Medulla oblongata (tissue), 1 donor: ENCODE data around the gene OR10J4.
"Not testable (repeated sequence)": the region's sequence is repeated elsewhere in the genome, so short reads cannot be mapped to it uniquely, and the experiment has no call there.

Experiments used
- DNase-seq: peaks from one replicate; pipeline ENCODE4 v3.0.0-alpha.2; 2015; ENCODE audit errors: extremely low spot score

OR10J4 gene

DNA sequence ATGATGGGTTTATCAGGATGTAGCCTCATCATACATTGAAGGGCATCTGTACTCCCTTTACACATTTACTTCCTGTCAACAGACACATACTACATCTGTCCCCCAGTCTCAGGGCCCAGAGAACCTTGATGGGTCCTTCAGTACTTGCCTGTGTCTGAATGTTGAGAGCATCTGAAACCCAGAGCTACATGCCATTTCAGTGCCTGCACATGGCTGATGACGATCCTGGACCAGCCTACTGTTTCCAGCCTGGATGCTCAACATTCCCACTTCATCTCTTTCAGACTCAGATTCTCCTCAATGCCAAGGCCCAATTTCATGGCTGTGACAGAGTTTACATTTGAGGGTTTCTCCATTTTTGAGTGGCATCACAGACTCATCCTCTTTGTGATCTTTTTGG is at the start of gene OR10J4:
OR10J4 (plus strand) TSS at position 301 of the 400 bp plus-strand sequence.
- DNase-seq, result no peak

DNA sequence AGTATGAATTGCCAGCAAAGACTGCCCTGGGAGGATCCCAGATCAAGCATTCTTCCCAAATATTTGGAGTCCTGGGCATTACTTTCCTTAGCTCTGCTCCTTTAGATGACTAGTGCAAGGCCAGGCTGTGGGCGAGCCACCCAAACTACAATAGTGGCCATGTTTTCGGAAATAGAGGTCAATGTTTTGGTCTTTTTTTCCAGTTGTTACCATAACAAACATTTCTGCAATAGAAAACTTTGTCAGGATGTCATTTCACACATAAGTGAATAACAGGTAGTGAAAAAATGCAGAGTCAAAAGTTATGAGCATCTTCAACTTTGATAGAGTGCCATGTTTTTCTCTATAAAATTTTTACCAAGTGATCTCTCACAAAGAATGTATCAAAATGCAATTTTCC is 25.2 kb upstream of the OR10J4 start:
- DNase-seq, result no peak

DNA sequence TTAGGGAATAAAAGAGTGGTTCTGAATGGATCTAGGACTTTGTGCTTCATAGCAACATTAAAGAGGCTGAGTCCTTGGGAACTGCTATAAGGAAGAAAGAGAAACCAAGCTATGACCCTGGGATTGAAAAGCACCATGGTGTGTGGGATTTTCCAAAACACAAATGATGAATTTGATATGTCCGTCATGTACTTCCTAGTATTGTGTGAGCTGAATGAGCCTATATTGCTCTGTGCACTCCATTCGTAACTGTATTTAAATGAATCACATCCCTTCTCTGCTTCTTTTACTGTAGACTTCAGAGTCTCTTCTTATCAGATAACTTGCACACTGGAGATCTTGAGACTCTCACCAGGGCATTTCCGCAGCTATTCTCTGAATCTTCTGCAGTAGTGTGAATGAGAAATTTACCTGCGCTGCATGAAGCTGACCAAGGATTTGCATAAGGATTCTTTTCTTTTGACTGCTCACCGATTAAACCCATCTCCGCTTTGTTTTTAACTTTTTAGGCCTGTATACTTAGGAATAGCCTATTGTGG is 23.1 kb upstream of the OR10J4 start:
- no peak for DNase-seq

DNA sequence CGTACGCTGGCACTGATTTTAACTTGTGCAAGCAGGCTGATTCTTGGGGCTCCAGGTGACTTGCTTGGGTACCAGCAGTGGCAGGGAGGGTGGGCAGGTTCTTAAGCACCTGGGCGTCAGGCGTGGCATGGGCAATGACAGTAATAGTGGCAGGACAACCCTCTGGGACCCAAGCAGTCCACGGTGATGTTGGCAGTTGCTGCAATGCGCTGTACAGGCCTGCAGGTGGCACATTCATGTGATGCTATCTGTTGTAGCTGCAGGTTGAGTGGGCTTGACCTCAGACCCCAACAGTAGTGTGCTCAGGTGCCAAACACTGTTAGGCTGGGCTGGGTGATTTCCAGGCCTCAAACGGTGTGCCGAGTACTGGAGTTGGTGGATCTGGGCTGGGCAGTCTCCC is 10.2 kb upstream of the OR10J4 start:
- no peak for DNase-seq

DNA sequence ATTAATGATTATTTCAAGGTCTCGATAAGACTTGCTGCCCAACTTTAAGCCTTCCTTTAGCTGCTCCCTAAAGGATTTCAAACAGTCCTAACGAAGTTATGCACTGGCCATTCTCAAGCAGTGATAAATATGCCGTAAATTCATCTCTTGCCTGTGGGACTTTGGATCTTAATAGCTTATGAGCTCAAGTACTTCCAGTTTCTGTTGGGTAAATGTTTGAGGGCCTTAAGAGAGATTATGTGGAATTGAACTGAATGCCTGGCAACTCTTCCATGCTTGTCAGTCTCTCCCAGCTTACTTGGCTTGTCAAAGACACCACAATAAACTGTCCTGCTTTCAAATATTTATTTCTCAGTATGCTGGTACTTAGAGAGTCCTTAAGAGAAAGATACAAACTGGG is 3.5 kb upstream of the OR10J4 start:
- DNase-seq, result no peak

DNA sequence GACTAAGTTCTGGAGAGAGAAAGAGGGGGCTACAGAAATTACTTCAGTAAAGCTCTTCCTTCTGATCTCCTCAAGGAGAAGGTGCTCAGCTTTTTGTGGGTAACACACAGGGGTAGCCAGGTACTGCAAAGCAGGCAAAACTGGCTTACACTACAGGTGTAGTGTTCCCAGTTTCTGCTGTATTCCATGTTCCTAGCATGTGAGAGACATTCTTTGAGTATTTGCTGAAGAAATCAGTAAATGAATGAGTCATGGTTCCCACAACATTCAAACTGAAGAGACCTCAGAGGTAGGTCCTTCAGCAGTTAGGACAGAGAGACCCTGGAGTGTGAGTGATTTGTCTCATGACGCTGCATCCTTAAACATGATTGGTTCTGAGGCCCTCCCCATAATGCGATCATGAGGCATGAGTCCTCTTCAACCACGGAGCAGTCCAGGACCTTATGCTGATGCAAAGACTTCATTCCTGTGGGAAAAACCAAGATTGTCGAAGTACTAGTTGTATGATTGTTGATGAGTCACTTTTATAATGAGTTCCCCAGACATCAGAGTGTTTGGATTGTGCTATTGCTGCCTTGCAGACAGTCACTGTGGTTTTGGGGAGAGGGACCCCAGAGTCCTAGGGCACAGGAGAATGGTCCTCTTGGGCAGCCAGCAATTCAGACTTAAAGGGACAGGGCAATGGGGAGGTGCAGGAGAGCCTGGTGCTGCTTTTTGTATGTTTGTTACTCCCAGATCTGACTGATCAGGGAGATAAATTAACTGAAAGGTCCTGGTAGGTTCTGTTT is 2.7 kb upstream of the OR10J4 start:
- DNase-seq, result no peak

DNA sequence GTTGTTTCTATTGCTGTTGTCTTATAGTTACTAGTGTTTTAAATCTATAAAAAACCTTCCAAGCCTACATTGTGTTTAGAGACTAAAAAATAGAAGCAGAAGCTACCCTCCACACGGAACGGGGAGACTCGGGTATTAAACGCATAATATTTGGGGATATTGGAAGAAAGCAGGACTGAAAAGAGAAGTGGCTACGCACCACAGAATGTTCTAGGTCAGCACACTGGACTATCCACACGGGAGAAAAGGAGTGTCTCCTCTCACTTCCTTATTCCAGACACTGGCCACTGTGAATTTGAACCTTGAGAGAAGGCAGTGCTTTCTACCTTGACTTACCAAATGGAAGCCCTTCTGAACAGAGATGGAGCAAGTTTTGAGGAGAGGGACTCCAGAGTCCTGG is 1.0 kb upstream of the OR10J4 start:
- peak; percentile 65 for DNase-seq

DNA sequence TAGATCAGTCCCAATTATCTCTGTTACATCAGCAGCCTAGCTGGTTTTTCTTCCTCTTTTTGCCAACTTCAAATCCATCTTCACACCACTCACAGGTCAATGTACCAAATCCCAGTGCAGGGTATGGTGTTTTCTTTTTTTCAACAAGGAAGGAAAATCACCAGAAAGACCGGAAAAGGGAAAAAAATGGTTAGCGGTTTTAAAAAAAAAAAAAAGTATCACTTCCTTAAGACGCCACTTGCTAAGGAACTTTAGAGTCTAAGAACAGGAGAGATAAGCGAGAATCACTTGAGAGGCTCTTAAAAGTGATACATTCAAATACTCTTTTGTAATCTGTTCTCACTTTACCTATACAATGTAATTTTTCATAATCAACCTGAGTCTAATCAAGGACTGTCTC is 4.5 kb downstream of the OR10J4 start:
- DNase-seq, result peak; percentile 57

DNA sequence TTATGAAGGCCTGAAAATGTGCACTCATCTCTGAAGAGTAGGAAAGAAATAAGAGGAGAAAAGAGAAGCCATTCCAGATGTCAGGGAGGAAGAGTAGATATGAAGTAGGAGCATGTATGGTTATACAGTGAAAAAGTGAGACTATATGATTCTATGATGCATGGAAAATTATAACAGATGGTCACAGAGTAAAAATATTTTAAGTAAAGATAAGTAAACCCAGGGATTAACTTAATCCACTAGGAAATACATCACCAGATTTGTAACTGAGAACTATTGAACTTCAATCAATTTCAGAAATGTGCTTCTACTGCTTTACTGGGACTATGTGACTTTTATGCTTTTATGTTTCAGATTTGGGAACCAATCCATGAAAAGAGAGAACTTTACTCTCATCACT is 7.4 kb downstream of the OR10J4 start, which contains the start of gene OR10J1:
OR10J1 (plus strand) TSS at position 301 of the 400 bp plus-strand sequence; CDS start at position 371, 70 bp downstream.
- no peak for DNase-seq

DNA sequence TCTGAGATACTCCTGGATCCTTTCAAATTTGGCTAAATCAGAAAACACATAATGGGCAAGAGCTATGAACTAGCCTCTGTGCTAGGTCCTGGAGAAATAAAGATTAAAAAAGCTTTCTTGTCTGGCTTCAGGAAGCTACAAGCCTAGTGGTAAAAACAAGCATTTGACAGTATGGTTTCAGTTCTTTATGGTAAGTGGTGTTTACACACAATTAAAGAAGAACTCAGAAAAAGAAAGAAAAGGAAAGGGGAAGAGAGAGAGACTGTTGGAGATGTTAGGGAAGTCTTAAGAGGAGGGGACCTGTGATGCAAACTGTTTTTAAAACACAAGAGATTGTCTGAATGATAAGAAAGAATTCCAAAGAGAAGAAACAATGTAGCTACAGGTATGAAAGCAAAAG is 9.4 kb downstream of the OR10J4 start:
- peak; percentile 54 for DNase-seq

DNA sequence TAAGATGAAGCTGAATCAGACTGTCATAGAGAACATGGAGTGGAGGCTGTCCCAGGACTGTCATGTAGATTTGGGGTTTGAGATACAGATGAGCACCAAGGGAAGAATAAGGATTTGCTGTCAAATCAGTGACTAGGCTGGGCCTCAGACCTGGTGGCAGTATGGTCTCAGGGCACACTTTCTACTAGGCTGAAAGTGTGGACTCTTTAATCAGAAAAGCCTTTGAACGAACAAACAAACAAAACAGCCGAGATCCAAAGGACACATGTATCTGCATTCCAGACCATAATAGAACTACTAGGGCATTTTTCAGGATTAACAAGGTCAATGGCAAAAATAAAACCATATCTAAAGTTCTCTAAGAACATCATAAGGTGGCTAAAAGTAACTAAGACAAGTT is 10.4 kb downstream of the OR10J4 start:
- no peak for DNase-seq

DNA sequence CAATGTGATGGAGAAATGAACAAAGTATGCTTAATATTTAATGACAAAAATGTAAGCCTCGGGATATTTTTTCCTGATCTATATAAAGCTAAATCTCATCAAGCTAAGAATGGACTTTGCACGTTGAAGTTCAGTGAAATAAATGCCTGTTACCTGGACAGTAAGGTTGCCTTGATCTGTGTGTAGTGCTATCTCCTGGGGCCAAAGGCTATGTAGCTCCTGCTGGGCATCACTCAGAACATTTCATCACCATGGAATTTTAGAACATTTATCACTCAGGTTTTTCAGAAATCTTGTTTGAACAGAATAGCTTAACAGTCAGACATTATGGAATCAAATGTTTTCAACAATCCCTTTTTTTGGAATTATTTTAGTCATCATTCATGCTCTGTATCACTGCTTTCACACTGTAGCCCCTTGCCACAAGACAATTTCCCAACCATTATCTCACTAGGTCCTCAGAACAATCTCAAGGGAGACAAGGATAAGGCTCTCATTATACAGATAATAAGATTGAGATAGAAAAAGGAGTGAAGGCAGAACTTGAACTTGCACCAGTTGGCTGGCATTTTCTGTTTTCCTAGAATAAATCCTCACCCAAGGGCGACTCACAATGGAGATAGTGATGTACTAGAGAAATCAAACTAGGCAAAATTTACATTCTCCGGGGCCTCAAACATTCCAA is 11.2 kb downstream of the OR10J4 start:
- DNase-seq, result no peak

DNA sequence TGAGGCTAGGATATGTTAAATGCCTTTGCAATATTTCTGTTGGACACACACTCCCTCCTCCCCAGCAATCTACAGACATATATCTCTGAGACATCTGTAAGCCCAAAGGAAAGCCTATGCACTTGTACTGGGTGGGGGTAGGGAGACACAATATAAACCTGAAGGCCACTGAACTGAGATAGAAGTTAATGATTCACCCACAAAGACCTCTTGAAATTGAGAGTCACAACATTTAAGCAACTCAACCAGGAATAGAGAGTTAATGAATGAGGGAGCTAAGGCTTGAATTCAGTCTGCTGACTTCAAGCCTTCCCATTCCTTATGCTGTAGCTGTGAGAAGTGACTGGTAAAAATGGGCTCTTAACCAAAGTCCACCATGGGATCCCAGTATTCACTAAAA is 12.5 kb downstream of the OR10J4 start:
- DNase-seq, result no peak

DNA sequence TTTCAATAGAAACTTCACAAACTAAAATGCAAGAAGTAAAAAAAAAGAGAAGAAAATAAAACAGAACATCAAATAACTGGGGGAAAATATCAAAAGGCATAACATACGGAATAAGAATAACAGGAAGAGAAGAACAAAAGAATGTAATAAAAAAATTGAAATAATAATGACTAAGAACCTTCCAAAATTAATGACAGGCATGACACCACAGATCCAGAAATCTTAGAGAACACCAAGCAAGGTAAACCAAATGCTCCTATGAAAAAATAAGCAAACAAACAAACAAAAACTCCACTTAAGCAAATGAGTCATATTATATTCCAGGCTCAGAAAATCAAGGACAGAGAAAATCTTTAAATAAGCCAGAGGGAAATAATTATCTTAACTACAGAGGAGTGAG is 16.2 kb downstream of the OR10J4 start:
- no peak for DNase-seq

DNA sequence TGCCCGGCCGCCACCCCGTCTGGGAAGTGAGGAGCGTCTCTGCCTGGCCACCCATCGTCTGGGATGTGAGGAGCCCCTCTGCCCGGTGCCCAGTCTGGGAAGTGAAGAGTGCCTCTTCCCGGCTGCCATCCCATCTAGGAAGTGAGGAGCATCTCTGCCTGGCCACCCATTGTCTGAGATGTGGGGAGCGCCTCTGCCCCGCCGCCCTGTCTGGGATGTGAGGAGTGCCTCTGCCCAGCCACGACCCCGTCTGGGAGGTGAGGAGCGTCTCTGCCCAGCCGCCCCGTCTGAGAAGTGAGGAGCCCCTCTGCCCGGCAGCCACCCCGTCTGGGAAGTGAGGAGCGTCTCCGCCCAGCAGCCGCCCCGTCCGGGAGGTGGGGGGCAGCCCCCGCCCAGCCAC is 17.6 kb downstream of the OR10J4 start:
- not testable (repeated sequence) for DNase-seq

DNA sequence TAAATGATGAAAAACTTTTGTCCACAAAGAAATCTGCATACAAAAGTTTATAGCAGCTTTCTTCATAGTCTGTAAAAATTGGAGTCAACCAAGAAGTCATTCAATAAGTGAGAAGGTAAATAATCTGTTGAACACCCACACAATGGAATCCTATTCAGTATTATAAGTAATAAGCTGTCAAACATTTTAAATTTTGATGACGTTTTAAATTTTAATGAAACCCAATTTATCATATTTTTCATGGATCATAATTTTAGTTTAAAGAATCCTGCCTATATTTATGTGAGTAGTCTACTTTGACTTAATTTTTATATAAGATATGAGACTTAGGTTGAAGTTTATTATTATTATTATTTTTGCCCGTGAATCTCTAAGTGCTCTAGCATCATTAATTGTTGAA is 27.5 kb downstream of the OR10J4 start:
- no peak for DNase-seq

DNA sequence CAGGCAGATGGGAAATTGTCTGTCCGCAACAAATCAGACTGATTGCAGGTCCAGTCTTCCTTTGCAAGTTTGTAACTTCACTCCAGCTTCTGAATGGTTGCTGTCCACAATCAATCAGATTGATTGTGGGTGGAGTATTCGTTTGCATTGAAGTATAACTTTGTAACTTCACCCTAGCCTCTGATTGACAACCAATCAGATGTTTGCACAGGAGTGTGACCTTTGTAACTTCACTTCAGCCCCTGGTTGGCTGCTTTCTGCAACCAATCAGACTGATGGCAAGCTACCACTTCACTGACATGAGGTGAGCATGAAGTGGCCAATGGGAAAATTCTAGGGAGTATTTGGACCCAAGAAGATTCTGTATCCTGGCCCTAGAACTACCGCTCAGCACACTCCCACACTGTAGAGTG is 33.2 kb downstream of the OR10J4 start:
- no peak for DNase-seq

DNA sequence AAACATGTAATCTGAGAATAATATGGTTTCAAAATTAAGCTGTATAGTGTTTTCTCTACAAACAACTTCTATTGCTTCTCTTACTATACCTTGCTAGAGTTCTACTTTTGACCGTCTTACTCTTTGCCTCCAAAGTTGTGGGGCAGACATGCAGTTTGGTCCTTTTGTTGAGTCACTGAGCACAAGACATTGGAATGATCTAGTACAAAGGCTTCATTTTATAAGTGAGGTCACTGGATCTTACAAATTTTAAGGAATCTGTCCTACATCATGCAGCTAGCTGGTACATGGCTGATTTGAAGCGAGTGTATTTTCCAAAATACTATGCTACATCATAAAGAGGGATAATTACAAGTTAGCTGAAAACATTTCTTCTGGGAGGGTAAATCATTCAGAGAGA is 36.3 kb downstream of the OR10J4 start:
- DNase-seq, result no peak

DNA sequence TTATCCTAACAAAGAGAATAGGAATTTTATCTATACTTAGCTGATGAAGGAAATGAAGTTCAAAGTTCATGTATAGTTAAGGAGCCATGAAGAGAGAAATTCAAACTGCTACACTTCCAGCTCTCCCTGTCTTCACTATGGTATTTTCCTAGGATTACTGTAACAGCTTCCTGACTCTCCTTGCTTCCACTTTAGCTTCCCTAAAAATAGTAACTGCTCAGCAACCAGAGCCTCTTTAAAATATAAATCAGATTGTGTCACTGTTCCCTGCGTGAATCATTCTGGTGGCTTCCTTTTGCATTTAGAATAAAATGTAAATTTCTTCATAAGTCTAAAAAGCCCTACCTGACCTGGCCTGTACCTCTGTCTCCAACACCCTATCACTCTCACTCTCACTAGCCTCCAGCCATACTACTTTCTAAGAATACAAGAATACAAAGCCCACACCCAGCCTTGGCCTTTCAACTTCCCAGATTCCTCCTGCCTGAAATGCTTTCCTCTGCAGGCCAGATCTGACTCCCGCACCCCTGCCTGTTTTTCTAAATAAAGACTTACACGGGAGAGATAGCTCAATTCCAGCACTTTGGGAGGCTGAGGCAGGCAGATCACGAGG is 38.0 kb downstream of the OR10J4 start:
- no peak for DNase-seq

DNA sequence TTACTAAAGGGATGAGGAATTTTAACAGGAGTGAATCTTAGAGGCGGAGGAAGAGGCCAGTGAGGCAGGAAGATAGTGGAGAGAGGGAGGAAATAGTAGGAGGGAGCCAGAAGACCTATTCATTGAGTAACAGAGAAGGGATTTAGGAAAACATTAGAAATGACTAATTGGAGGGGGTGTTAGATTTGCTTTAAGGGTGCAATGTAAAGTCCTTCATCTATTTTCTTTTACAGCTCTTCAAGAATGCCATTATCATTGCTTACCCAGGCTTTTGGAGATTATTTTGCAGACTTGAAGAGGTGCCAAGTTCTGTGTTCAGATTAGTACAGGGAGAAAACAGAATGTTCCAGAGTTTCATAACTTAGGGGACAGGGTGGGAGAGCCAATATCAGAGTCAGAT is 41.3 kb downstream of the OR10J4 start:
- DNase-seq, result no peak

DNA sequence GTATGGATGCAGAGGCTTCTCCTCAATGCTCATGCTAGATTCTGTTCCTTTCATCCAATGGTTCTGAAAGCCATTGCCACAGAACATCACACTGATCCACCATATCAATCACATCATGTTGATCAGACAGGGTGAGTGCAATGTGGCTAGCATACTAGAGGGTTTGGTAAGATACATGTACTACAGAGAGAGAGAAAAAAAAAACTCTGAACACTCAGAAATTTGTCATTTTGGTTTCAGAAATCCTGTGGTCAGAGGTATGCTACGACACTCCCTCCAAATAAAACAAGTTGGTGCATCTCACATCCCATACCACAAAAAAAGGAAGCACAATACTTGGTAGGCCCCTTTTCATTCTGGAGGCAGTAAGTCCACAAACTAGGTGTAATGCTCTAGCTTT is 42.9 kb downstream of the OR10J4 start:
- no peak for DNase-seq
